HEK293 (cell line): ENCODE results near the gene TBC1D24.

ENCODE experiments used
- FEZF1 ChIP-seq: fragments of 450-650 bp; formaldehyde crosslinking; IDR thresholded peaks from 2 replicates; pipeline ENCODE4 v1.5.1; 2016; ENCODE audit warnings: missing biosample characterization, missing genetic modification characterization
- GLIS1 ChIP-seq: fragments of 450-650 bp; formaldehyde crosslinking; IDR thresholded peaks from 2 replicates; pipeline ENCODE4 v1.5.1; 2016; ENCODE audit warnings: missing biosample characterization, missing genetic modification characterization
- GLIS2 ChIP-seq: fragments of 450-650 bp; formaldehyde crosslinking; IDR thresholded peaks from 2 replicates; pipeline ENCODE4 v1.5.1; 2016; ENCODE audit warnings: missing biosample characterization, missing genetic modification characterization
- IKZF3 ChIP-seq: fragments of 450-650 bp; IDR thresholded peaks from 2 replicates; pipeline ENCODE4 v1.5.0; 2018; ENCODE audit warnings: missing biosample characterization, mild to moderate bottlenecking, missing genetic modification characterization, moderate library complexity
- KLF10 ChIP-seq: fragments of 450-650 bp; IDR thresholded peaks from 2 replicates; pipeline ENCODE4 v1.5.1; 2018; ENCODE audit warnings: missing biosample characterization, mild to moderate bottlenecking, missing genetic modification characterization
- SP2 ChIP-seq: fragments of 450-650 bp; formaldehyde crosslinking; IDR thresholded peaks from 2 replicates; pipeline ENCODE4 v1.5.1; 2016; ENCODE audit warnings: missing biosample characterization, missing genetic modification characterization
- SP7 ChIP-seq: fragments of 450-650 bp; formaldehyde crosslinking; IDR thresholded peaks from 2 replicates; pipeline ENCODE4 v1.5.1; 2016; ENCODE audit warnings: missing biosample characterization, missing genetic modification characterization
- ZBTB20 ChIP-seq: fragments of 450-650 bp; formaldehyde crosslinking; IDR thresholded peaks from 2 replicates; pipeline ENCODE4 v1.5.1; 2016; ENCODE audit warnings: missing biosample characterization, missing genetic modification characterization
- ZBTB8A ChIP-seq: fragments of 450-650 bp; formaldehyde crosslinking; IDR thresholded peaks from 2 replicates; pipeline ENCODE4 v1.5.1; 2016; ENCODE audit warnings: missing biosample characterization, missing genetic modification characterization
- ZNF10 ChIP-seq: fragments of 450-650 bp; formaldehyde crosslinking; IDR thresholded peaks from 2 replicates; pipeline ENCODE4 v1.5.1; 2017; ENCODE audit warnings: missing biosample characterization, missing genetic modification characterization
- ZNF133 ChIP-seq: fragments of 450-650 bp; formaldehyde crosslinking; IDR thresholded peaks from 2 replicates; pipeline ENCODE4 v1.5.1; 2016; ENCODE audit warnings: missing biosample characterization, missing genetic modification characterization
- ZNF16 ChIP-seq: fragments of 450-650 bp; formaldehyde crosslinking; IDR thresholded peaks from 2 replicates; pipeline ENCODE4 v1.5.1; 2016; ENCODE audit warnings: low read depth, missing biosample characterization, missing genetic modification characterization
- ZNF184 ChIP-seq: fragments of 450-650 bp; IDR thresholded peaks from 2 replicates; pipeline ENCODE4 v1.5.1; 2018; ENCODE audit warnings: missing biosample characterization, mild to moderate bottlenecking, missing genetic modification characterization
- ZNF341 ChIP-seq: fragments of 450-650 bp; formaldehyde crosslinking; IDR thresholded peaks from 2 replicates; pipeline ENCODE4; 2016; ENCODE audit warnings: low read depth, missing biosample characterization, missing genetic modification characterization
- ZNF501 ChIP-seq: fragments of 450-650 bp; formaldehyde crosslinking; IDR thresholded peaks from 2 replicates; pipeline ENCODE4 v1.5.1; 2016; ENCODE audit warnings: missing biosample characterization, missing genetic modification characterization
- ZNF510 ChIP-seq: fragments of 450-650 bp; formaldehyde crosslinking; IDR thresholded peaks from 2 replicates; pipeline ENCODE4 v1.5.1; 2018; ENCODE audit warnings: mild to moderate bottlenecking, missing genetic modification characterization, missing biosample characterization; ENCODE audit not compliant: insufficient replicate concordance
- ZNF600 ChIP-seq: fragments of 450-650 bp; formaldehyde crosslinking; IDR thresholded peaks from 2 replicates; pipeline ENCODE4 v1.5.1; 2016; ENCODE audit warnings: missing biosample characterization, missing genetic modification characterization
- ZNF768 ChIP-seq: fragments of 450-650 bp; formaldehyde crosslinking; IDR thresholded peaks from 2 replicates; pipeline ENCODE4 v1.5.1; 2018; ENCODE audit warnings: missing biosample characterization, mild to moderate bottlenecking, missing genetic modification characterization
- ZNF791 ChIP-seq: fragments of 450-650 bp; formaldehyde crosslinking; IDR thresholded peaks from 2 replicates; pipeline ENCODE4 v1.5.1; 2016; ENCODE audit warnings: missing biosample characterization, missing genetic modification characterization
- ZNF792 ChIP-seq: fragments of 450-650 bp; formaldehyde crosslinking; IDR thresholded peaks from 2 replicates; pipeline ENCODE4 v1.5.1; 2016; ENCODE audit warnings: missing biosample characterization, missing genetic modification characterization
- TF ChIP-seq, protein P1 (sequence below): fragments of 450-650 bp; formaldehyde crosslinking; IDR thresholded peaks from 2 replicates; pipeline ENCODE4 v1.5.1; 2016; ENCODE audit warnings: missing biosample characterization, missing genetic modification characterization
- TF ChIP-seq, protein P2 (sequence below): fragments of 450-650 bp; formaldehyde crosslinking; IDR thresholded peaks from 2 replicates; pipeline ENCODE4 v1.5.1; 2017; ENCODE audit warnings: missing biosample characterization, missing genetic modification characterization
- TF ChIP-seq, protein P3 (sequence below): fragments of 450-650 bp; formaldehyde crosslinking; IDR thresholded peaks from 2 replicates; pipeline ENCODE4 v1.5.1; 2016; ENCODE audit warnings: missing biosample characterization, missing genetic modification characterization, low read depth
- TF ChIP-seq, protein P4 (sequence below): fragments of 450-650 bp; formaldehyde crosslinking; IDR thresholded peaks from 2 replicates; pipeline ENCODE4 v1.5.1; 2016; ENCODE audit warnings: missing biosample characterization, missing genetic modification characterization
- TF ChIP-seq, protein P5 (sequence below): fragments of 450-650 bp; formaldehyde crosslinking; IDR thresholded peaks from 2 replicates; pipeline ENCODE4 v1.5.1; 2016; ENCODE audit warnings: missing biosample characterization, missing genetic modification characterization
- TF ChIP-seq, protein P6 (sequence below): fragments of 450-650 bp; formaldehyde crosslinking; IDR thresholded peaks from 2 replicates; pipeline ENCODE4 v1.5.1; 2016; ENCODE audit warnings: missing biosample characterization, missing genetic modification characterization

The TBC1D24 gene

DNA sequence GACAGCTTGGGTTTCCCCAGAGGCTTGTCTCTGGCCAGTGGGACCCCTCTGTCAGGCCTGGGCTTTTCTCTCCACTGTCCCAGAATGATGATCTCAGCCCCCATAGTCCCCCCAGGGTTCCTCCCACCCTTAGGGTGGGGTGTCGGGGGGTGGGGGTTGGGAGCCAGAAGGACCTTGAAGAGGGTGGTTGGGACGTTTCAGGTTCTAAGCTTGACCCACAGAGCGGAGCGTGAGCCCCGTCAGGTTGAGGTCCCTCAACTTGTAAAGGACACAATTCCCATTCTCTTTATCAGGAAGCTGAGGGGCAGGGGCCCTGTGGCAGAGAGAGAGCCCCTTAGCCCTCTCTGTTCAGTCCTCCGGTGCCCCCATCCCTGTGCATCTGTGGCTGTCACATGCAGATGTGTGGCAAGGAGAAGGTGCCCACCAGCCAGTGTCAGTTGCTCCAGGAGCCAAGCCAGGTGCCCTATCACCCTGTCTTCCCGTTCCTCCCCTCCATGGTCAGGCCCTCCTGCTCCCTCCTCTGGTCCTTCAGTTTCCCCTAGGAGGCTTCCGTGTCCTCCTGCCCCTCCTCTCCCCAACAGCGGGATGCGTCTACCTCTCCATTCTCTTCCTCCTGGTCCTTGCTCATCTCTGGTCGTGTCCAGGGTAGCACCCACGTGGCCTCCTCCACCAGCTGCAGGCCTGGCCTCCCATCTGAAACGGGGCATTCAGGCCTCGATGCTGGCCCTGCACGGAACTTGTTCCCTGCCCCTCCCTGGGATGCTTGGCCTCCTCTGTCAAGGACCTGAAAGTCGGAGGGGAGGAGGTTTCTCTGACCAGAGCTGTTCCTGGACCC, 5.3 kb upstream of the TBC1D24 start (continued):
- 0 out of 2 replicates have a peak, but pooled peaks have one; percentile 23 for TF ChIP-seq ZNF768 (tag by site-specific recombination)
- peak; percentile 88 for TF ChIP-seq ZNF600 (tag by site-specific recombination)
- no peak for TF ChIP-seq FEZF1 (tag by site-specific recombination)
- TF ChIP-seq ZNF510 (tag by site-specific recombination) = no peak
- TF ChIP-seq ZNF791 = no peak
- TF ChIP-seq GLIS1 (tag by site-specific recombination) = no peak
- TF ChIP-seq, protein P1, sequence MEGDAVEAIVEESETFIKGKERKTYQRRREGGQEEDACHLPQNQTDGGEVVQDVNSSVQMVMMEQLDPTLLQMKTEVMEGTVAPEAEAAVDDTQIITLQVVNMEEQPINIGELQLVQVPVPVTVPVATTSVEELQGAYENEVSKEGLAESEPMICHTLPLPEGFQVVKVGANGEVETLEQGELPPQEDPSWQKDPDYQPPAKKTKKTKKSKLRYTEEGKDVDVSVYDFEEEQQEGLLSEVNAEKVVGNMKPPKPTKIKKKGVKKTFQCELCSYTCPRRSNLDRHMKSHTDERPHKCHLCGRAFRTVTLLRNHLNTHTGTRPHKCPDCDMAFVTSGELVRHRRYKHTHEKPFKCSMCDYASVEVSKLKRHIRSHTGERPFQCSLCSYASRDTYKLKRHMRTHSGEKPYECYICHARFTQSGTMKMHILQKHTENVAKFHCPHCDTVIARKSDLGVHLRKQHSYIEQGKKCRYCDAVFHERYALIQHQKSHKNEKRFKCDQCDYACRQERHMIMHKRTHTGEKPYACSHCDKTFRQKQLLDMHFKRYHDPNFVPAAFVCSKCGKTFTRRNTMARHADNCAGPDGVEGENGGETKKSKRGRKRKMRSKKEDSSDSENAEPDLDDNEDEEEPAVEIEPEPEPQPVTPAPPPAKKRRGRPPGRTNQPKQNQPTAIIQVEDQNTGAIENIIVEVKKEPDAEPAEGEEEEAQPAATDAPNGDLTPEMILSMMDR (tag by site-specific recombination) = no peak
- TF ChIP-seq, protein P2, sequence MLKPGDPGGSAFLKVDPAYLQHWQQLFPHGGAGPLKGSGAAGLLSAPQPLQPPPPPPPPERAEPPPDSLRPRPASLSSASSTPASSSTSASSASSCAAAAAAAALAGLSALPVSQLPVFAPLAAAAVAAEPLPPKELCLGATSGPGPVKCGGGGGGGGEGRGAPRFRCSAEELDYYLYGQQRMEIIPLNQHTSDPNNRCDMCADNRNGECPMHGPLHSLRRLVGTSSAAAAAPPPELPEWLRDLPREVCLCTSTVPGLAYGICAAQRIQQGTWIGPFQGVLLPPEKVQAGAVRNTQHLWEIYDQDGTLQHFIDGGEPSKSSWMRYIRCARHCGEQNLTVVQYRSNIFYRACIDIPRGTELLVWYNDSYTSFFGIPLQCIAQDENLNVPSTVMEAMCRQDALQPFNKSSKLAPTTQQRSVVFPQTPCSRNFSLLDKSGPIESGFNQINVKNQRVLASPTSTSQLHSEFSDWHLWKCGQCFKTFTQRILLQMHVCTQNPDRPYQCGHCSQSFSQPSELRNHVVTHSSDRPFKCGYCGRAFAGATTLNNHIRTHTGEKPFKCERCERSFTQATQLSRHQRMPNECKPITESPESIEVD = no peak
- TF ChIP-seq ZNF133 (tag by site-specific recombination) = no peak
- TF ChIP-seq ZBTB8A (tag by site-specific recombination) = 0 out of 2 replicates have a peak, but pooled peaks have one; percentile 19
- TF ChIP-seq, protein P3, sequence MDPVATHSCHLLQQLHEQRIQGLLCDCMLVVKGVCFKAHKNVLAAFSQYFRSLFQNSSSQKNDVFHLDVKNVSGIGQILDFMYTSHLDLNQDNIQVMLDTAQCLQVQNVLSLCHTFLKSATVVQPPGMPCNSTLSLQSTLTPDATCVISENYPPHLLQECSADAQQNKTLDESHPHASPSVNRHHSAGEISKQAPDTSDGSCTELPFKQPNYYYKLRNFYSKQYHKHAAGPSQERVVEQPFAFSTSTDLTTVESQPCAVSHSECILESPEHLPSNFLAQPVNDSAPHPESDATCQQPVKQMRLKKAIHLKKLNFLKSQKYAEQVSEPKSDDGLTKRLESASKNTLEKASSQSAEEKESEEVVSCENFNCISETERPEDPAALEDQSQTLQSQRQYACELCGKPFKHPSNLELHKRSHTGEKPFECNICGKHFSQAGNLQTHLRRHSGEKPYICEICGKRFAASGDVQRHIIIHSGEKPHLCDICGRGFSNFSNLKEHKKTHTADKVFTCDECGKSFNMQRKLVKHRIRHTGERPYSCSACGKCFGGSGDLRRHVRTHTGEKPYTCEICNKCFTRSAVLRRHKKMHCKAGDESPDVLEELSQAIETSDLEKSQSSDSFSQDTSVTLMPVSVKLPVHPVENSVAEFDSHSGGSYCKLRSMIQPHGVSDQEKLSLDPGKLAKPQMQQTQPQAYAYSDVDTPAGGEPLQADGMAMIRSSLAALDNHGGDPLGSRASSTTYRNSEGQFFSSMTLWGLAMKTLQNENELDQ (tag by site-specific recombination) = no peak
- TF ChIP-seq SP2 = peak; percentile 54
- TF ChIP-seq, protein P4, sequence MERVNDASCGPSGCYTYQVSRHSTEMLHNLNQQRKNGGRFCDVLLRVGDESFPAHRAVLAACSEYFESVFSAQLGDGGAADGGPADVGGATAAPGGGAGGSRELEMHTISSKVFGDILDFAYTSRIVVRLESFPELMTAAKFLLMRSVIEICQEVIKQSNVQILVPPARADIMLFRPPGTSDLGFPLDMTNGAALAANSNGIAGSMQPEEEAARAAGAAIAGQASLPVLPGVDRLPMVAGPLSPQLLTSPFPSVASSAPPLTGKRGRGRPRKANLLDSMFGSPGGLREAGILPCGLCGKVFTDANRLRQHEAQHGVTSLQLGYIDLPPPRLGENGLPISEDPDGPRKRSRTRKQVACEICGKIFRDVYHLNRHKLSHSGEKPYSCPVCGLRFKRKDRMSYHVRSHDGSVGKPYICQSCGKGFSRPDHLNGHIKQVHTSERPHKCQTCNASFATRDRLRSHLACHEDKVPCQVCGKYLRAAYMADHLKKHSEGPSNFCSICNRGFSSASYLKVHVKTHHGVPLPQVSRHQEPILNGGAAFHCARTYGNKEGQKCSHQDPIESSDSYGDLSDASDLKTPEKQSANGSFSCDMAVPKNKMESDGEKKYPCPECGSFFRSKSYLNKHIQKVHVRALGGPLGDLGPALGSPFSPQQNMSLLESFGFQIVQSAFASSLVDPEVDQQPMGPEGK (tag by site-specific recombination) = peak; percentile 33; the same call in 1 of the 2 replicates
- TF ChIP-seq, protein P5, sequence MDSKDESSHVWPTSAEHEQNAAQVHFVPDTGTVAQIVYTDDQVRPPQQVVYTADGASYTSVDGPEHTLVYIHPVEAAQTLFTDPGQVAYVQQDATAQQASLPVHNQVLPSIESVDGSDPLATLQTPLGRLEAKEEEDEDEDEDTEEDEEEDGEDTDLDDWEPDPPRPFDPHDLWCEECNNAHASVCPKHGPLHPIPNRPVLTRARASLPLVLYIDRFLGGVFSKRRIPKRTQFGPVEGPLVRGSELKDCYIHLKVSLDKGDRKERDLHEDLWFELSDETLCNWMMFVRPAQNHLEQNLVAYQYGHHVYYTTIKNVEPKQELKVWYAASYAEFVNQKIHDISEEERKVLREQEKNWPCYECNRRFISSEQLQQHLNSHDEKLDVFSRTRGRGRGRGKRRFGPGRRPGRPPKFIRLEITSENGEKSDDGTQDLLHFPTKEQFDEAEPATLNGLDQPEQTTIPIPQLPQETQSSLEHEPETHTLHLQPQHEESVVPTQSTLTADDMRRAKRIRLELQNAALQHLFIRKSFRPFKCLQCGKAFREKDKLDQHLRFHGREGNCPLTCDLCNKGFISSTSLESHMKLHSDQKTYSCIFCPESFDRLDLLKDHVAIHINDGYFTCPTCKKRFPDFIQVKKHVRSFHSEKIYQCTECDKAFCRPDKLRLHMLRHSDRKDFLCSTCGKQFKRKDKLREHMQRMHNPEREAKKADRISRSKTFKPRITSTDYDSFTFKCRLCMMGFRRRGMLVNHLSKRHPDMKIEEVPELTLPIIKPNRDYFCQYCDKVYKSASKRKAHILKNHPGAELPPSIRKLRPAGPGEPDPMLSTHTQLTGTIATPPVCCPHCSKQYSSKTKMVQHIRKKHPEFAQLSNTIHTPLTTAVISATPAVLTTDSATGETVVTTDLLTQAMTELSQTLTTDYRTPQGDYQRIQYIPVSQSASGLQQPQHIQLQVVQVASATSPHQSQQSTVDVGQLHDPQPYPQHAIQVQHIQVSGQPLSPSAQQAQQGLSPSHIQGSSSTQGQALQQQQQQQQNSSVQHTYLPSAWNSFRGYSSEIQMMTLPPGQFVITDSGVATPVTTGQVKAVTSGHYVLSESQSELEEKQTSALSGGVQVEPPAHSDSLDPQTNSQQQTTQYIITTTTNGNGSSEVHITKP = peak; percentile 24; the same call in 1 of the 2 replicates
- TF ChIP-seq KLF10 (tag by site-specific recombination) = no peak
- TF ChIP-seq ZNF184 = no peak
- TF ChIP-seq ZNF792 (tag by site-specific recombination) = no peak
- no peak for TF ChIP-seq SP7 (tag by site-specific recombination)
- TF ChIP-seq GLIS2 (tag by site-specific recombination) = peak; percentile 20; the same call in 1 of the 2 replicates
- TF ChIP-seq ZNF10 (tag by site-specific recombination) = no peak
- TF ChIP-seq ZNF341 = peak; percentile 67
- TF ChIP-seq IKZF3 (tag by site-specific recombination) = peak; percentile 82
- TF ChIP-seq, protein P6, sequence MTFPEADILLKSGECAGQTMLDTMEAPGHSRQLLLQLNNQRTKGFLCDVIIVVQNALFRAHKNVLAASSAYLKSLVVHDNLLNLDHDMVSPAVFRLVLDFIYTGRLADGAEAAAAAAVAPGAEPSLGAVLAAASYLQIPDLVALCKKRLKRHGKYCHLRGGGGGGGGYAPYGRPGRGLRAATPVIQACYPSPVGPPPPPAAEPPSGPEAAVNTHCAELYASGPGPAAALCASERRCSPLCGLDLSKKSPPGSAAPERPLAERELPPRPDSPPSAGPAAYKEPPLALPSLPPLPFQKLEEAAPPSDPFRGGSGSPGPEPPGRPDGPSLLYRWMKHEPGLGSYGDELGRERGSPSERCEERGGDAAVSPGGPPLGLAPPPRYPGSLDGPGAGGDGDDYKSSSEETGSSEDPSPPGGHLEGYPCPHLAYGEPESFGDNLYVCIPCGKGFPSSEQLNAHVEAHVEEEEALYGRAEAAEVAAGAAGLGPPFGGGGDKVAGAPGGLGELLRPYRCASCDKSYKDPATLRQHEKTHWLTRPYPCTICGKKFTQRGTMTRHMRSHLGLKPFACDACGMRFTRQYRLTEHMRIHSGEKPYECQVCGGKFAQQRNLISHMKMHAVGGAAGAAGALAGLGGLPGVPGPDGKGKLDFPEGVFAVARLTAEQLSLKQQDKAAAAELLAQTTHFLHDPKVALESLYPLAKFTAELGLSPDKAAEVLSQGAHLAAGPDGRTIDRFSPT (tag by site-specific recombination) = peak; percentile 19; the same call in 1 of the 2 replicates
- TF ChIP-seq ZBTB20 (tag by site-specific recombination) = peak; percentile 12; the same call in 1 of the 2 replicates
- TF ChIP-seq ZNF16 (tag by site-specific recombination) = no peak
- no peak for TF ChIP-seq ZNF501 (tag by site-specific recombination)
